ENCODE data around the gene ADGRL2. TPM values are rescaled to one million over a fixed set of nuclear protein-coding genes. Genes with fewer than 3 reads are reported as not detected.
"Not testable (repeated sequence)": the region's sequence is repeated elsewhere in the genome, so short reads cannot be mapped to it uniquely, and the experiment has no call there.

Gene ADGRL2
- total RNA-seq, 1 donor: 104 TPM

GRCh38 chr1:81850495-81850894, 49.8 kb downstream of the ADGRL2 start:
- no peak for TF ChIP-seq CTCF (IDR thresholded peaks at IDR 0.05; ENCODE audit: insufficient read depth, low read length)
- DNase-seq (ENCODE audit: low read depth): no peak
- H3K4me3 ChIP-seq (ENCODE audit: low read depth, low read length): no peak overlapping the region

GRCh38 chr1:81851217-81851616, 50.5 kb downstream of the ADGRL2 start:
- DNase-seq (ENCODE audit: low read depth): no peak
- H3K4me3 ChIP-seq (ENCODE audit: low read depth, low read length): no peak overlapping the region
- TF ChIP-seq CTCF (IDR thresholded peaks at IDR 0.05; ENCODE audit: insufficient read depth, low read length): no peak

GRCh38 chr1:81852961-81853360, 52.2 kb downstream of the ADGRL2 start:
- H3K4me3 ChIP-seq (ENCODE audit: low read depth, low read length): no peak overlapping the region
- DNase-seq (ENCODE audit: low read depth): no peak
- TF ChIP-seq CTCF (IDR thresholded peaks at IDR 0.05; ENCODE audit: insufficient read depth, low read length): no peak

GRCh38 chr1:81867235-81867634, 66.5 kb downstream of the ADGRL2 start:
- TF ChIP-seq CTCF (IDR thresholded peaks at IDR 0.05; ENCODE audit: insufficient read depth, low read length): no peak
- DNase-seq (ENCODE audit: low read depth): peak; percentile 25
- no peak overlapping the region for H3K4me3 ChIP-seq (ENCODE audit: low read depth, low read length)

GRCh38 chr1:81869307-81869706, 68.6 kb downstream of the ADGRL2 start:
- no peak overlapping the region for H3K4me3 ChIP-seq (ENCODE audit: low read depth, low read length)
- no peak for DNase-seq (ENCODE audit: low read depth)
- no peak for TF ChIP-seq CTCF (IDR thresholded peaks at IDR 0.05; ENCODE audit: insufficient read depth, low read length)

- not testable (repeated sequence) for H3K4me3 ChIP-seq (ENCODE audit: low read depth, low read length); DNase-seq (ENCODE audit: low read depth)
Measured at GRCh38 chr1:81871091-81871490, 70.4 kb downstream of the ADGRL2 start.

- no peak for TF ChIP-seq CTCF (IDR thresholded peaks at IDR 0.05; ENCODE audit: insufficient read depth, low read length)
- peak; percentile 44 for DNase-seq (ENCODE audit: low read depth)
- H3K4me3 ChIP-seq (ENCODE audit: low read depth, low read length): no peak overlapping the region
Measured at GRCh38 chr1:81873946-81874345, 73.2 kb downstream of the ADGRL2 start.

All from fibroblast of the aortic adventitia (primary cell).